Naive thymus-derived CD4-positive, alpha-beta T cell (primary cell): ENCODE data around the gene RORC. TPM values are rescaled to one million over a fixed set of nuclear protein-coding genes. Genes with fewer than 3 reads are reported as not detected.
"Not testable (repeated sequence)": the region's sequence is repeated elsewhere in the genome, so short reads cannot be mapped to it uniquely, and the experiment has no call there.

Experiments used
- ATAC-seq: fragments of 150-1000 bp; cut with Tn5 transposase; 2 replicates; pipeline ENCODE4 v1.10.0; 2021; ENCODE audit warnings: mild to moderate bottlenecking, moderate library complexity
- CTCF ChIA-PET: fragments of 350-600 bp; sonication (Branson Sonifier 250); formaldehyde crosslinking; loops from one replicate; lab custom pipeline; 2021; ENCODE audit warnings: antibody characterized with exemption; lab: Charles Lee
- POLR2A ChIA-PET: fragments of 350-600 bp; sonication (Branson Sonifier 250); formaldehyde crosslinking; loops from one replicate; lab custom pipeline; 2021; ENCODE audit warnings: antibody characterized with exemption, inconsistent platforms; lab: Charles Lee
- DNase-seq, 9 donors: peaks; one replicate each; pipeline versions ENCODE4 v3.0.0 to v3.0.0-alpha.2; 2020 to 2022; ENCODE audit warnings: mixed read lengths in 1 of 9
- H3K27ac ChIP-seq: one replicate; pipeline ENCODE4 v1.7.0; 2013; ENCODE audit warnings: mild to moderate bottlenecking, low read depth, low read length, moderate library complexity
- H3K27me3 ChIP-seq, 2 donors: one replicate each; pipeline ENCODE4 v1.7.0; 2013; ENCODE audit warnings: low read length in 2 of 2, mild to moderate bottlenecking in 2 of 2, moderate library complexity in 2 of 2; ENCODE audit not compliant: control insufficient read depth in 2 of 2, insufficient read depth in 2 of 2
- H3K36me3 ChIP-seq, 3 experiments: 1 replicate in 2 of 3; 2 replicates in 1 of 3; pipeline ENCODE4 v1.7.0; 2013; ENCODE audit warnings: low read length in 3 of 3, mild to moderate bottlenecking in 3 of 3, moderate library complexity in 1 of 3; ENCODE audit not compliant: insufficient read depth in 3 of 3, control insufficient read depth in 2 of 3
- H3K4me1 ChIP-seq, 2 donors: one replicate each; pipeline ENCODE4 v1.7.0; 2013; ENCODE audit warnings: low read length in 2 of 2, mild to moderate bottlenecking in 2 of 2, moderate library complexity in 1 of 2; ENCODE audit not compliant: control insufficient read depth in 2 of 2, insufficient read depth in 2 of 2
- H3K4me3 ChIP-seq: 2 replicates; pipeline ENCODE4 v1.7.0; 2013; ENCODE audit warnings: mild to moderate bottlenecking, low read length
- H3K9me3 ChIP-seq, 3 experiments: 1 replicate in 2 of 3; 2 replicates in 1 of 3; pipeline ENCODE4 v1.7.0; 2013; ENCODE audit warnings: low read length in 3 of 3; ENCODE audit not compliant: control insufficient read depth in 2 of 3
- H3K27ac Mint-ChIP-seq, 9 donors: one replicate each; pipeline ENCODE4 v1.8.0; 2020 to 2022; ENCODE audit warnings: mixed read lengths in 9 of 9, mild to moderate bottlenecking in 8 of 9, moderate library complexity in 5 of 9, inconsistent platforms in 2 of 9
- H3K27me3 Mint-ChIP-seq, 5 donors: one replicate each; pipeline ENCODE4 v1.8.0; 2021 to 2022; ENCODE audit warnings: mixed read lengths in 5 of 5, mild to moderate bottlenecking in 1 of 5
- H3K36me3 Mint-ChIP-seq, 5 donors: one replicate each; pipeline ENCODE4 v1.8.0; 2020 to 2022; ENCODE audit warnings: mixed read lengths in 5 of 5, mild to moderate bottlenecking in 3 of 5, inconsistent platforms in 1 of 5
- H3K4me1 Mint-ChIP-seq, 7 donors: one replicate each; pipeline ENCODE4 v1.8.0; 2020 to 2022; ENCODE audit warnings: mixed read lengths in 7 of 7, mild to moderate bottlenecking in 3 of 7, inconsistent platforms in 1 of 7
- H3K4me3 Mint-ChIP-seq, 10 donors: one replicate each; pipeline ENCODE4 v1.8.0; 2020 to 2022; ENCODE audit warnings: mild to moderate bottlenecking in 10 of 10, mixed read lengths in 10 of 10, moderate library complexity in 6 of 10, inconsistent platforms in 2 of 10
- H3K9me3 Mint-ChIP-seq, 11 donors: one replicate each; pipeline ENCODE4 v1.8.0; 2020 to 2022; ENCODE audit warnings: mixed read lengths in 11 of 11, mild to moderate bottlenecking in 4 of 11, inconsistent platforms in 1 of 11, moderate library complexity in 1 of 11
- intact Hi-C, 2 donors: fragments of 100-400 bp; cut with micrococcal nuclease; formaldehyde crosslinking; loops; one replicate each; pipeline ENCODE4 v1.15.1; 2023
- polyA plus RNA-seq, 2 donors: library from polyadenylated mRNA; unstranded; fragments of 300-500 nt; fragmentation: Illumina TruSeq; gene quantifications; one replicate each; pipeline ENCODE4 v1.2.3, GENCODE V29; 2021
- total RNA-seq, 6 experiments: library from RNA in 5 of 6; stranded (reverse) in 5 of 6; gene quantifications; 1 replicate in 5 of 6; 2 replicates in 1 of 6; pipeline ENCODE4 v1.2.3 and lab custom pipeline; 2021 to 2026

The RORC gene
- total and polyA plus RNA-seq, 7 experiments from 2014 or later, result 0.16 to 2.5 (median 0.29) TPM; not detected in 1

DNA sequence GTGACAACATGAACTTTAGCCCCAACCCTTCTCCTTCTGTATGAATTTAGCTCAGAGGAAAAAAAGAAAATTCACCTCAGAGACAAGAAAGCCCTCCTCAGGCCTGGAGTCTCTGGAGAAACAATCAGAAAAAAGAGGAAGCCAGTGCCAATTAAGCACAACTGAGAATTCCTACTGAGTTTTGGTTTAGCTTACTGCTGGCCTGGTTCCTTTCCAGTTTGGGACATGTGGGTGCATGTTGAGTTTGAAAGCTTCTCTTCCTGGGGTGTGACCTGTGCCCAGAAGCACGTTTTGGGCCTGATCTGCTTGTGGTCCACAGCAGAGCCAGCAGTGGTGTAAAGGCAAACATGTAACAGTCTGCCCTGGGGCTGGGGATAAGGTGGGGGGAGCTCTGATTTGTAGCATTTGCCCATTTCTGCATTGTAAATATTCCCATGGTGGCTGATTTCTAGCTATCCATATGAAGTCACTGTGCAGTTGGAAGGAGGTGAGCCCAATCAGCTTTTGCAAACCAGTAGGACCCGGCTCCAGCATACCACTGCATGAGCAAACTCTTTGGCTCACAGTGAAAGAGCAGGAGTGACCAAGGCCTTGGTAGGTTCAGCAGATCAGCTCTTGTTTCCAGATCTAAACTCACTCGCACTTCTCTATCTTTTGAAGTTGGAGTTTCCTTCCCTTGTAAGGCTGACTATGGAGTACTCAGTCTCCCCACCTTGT lies 26.6 kb upstream of the RORC start:
- Mint-ChIP-seq H3K27ac (no peak overlapping the region), H3K36me3 (peaks cover 0 to 1% (median 0%) of the 10 kb centered on the region in 5 donors), H3K9me3 (no peaks in the 10 kb centered on the region), H3K4me1 (peaks cover 0 to 6% (median 0%) of the 10 kb centered on the region in 7 donors), H3K4me3 (no peak overlapping the region), H3K27me3 (peaks cover 0 to 5% (median 0%) of the 10 kb centered on the region in 5 donors)
- Histone ChIP-seq H3K9me3 (no peaks in the 10 kb centered on the region), H3K4me3 (no peak overlapping the region), H3K36me3 (no peaks in the 10 kb centered on the region), H3K27ac (no peak overlapping the region), H3K4me1 (no peaks in the 10 kb centered on the region), H3K27me3 (no peaks in the 10 kb centered on the region)
- CTCF ChIA-PET, result no interaction called here
- no peak for ATAC-seq
- intact Hi-C loops, result no loop called here
- DNase-seq, result no peak
- POLR2A ChIA-PET, result interaction anchor here (0.6 kb wide), 1 partner anchor 368 kb away, joined by 6 read pairs; no protein-coding TSS in a partner anchor

GRCh38 chr1:151855933-151856332 lies 24.3 kb upstream of the RORC start:
- no peak overlapping the region for H3K27ac Mint-ChIP-seq
- no peaks in the 10 kb centered on the region for H3K9me3 Mint-ChIP-seq
- H3K4me1 Mint-ChIP-seq, result peaks cover 0 to 9% (median 0%) of the 10 kb centered on the region in 7 donors
- no peak overlapping the region for H3K4me3 Mint-ChIP-seq
- H3K36me3 Mint-ChIP-seq, result peaks cover 0 to 1% (median 0%) of the 10 kb centered on the region in 5 donors
- ChIA-PET CTCF (no interaction called here), POLR2A (no interaction called here)
- Histone ChIP-seq H3K4me1 (no peaks in the 10 kb centered on the region), H3K9me3 (no peaks in the 10 kb centered on the region), H3K36me3 (no peaks in the 10 kb centered on the region), H3K27ac (no peak overlapping the region), H3K4me3 (no peak overlapping the region), H3K27me3 (no peaks in the 10 kb centered on the region)
- ATAC-seq, result no peak
- intact Hi-C loops, result no loop called here
- no peak for DNase-seq
- peaks cover 0 to 5% (median 0%) of the 10 kb centered on the region in 5 donors for H3K27me3 Mint-ChIP-seq

- POLR2A ChIA-PET, H3K4me3 ChIP-seq, H3K36me3 Mint-ChIP-seq, H3K9me3 ChIP-seq, H3K27ac Mint-ChIP-seq, H3K27me3 Mint-ChIP-seq, H3K27ac ChIP-seq, CTCF ChIA-PET, H3K4me3 Mint-ChIP-seq, H3K9me3 Mint-ChIP-seq, H3K4me1 ChIP-seq, H3K36me3 ChIP-seq, ATAC-seq, intact Hi-C loops, H3K27me3 ChIP-seq: not testable (repeated sequence)
- DNase-seq, result peak in 1 of 9 donors; percentile 7
- H3K4me1 Mint-ChIP-seq, result peaks cover 0 to 11% (median 0%) of the 10 kb centered on the region in 7 donors
Measured at GRCh38 chr1:151855516-151855915, 23.9 kb upstream of the RORC start.

DNA sequence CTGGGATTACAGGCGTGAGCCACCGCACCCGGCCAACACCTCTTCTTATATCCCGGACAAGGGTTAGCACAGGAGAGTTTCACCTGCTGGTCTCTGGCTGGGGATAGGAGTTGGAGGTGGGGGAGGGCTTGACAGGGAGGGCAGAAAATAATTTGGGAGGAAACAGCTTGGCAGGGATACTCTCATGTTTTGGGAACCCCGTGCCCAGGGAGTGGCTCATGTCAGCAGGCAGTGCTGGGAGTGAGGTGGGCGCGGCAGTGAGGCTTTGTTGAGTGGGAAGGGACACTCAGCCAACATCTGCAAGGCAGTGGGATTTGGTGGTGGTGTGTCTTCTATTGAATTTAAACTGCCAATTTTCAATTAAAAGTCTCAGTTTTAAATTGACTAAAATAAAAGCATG lies 23.1 kb upstream of the RORC start:
- H3K36me3 Mint-ChIP-seq, result peaks cover 0 to 1% (median 0%) of the 10 kb centered on the region in 5 donors
- no peak overlapping the region for H3K27ac Mint-ChIP-seq

GRCh38 chr1:151853411-151853943 lies 21.9 kb upstream of the RORC start, which contains the start of gene THEM5:
Gene THEM5 (minus strand): TSS chr1:151853712. CDS start chr1:151853565, 147 bp downstream.
- POLR2A ChIA-PET, result no interaction called here
- no peak within 1 kb of the TSS for H3K27ac Mint-ChIP-seq
- H3K4me3 Mint-ChIP-seq, result no peak within 1 kb of the TSS

More for the DNA sequence above, 23.1 kb upstream of the RORC start:
- Histone ChIP-seq H3K9me3 (no peaks in the 10 kb centered on the region), H3K4me3 (no peak overlapping the region), H3K4me1 (no peaks in the 10 kb centered on the region), H3K27ac (no peak overlapping the region), H3K36me3 (no peaks in the 10 kb centered on the region), H3K27me3 (no peaks in the 10 kb centered on the region)
- ATAC-seq (no peak), DNase-seq (no peak)
- Mint-ChIP-seq H3K4me1 (peaks cover 0 to 11% (median 0%) of the 10 kb centered on the region in 7 donors), H3K27me3 (peaks cover 0 to 7% (median 0%) of the 10 kb centered on the region in 5 donors), H3K9me3 (no peaks in the 10 kb centered on the region), H3K4me3 (no peak overlapping the region)
- ChIA-PET POLR2A (no interaction called here), CTCF (no interaction called here)
- intact Hi-C loops, result no loop called here

DNA sequence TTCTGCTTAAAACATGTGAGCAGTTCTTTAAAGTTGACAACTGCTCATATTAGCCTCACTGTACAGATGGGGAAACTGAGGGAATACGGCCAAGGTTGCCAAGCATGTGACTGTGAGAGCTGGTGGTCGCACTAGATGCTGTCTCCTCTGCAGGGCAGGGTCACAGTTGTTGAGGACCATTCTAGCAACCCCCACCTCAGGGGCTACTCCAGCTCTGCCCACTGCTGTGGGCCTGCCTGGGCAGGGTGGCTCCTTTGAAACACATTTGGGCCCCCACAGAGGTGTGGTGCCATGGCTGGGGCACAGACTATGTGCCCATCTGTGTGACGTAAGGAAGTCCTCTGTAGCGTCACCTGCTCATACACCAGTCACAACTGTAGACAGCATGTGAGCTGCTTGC lies 21.1 kb upstream of the RORC start:
- no peak for DNase-seq
- Mint-ChIP-seq H3K27ac (no peak overlapping the region), H3K36me3 (peaks cover 0 to 1% (median 0%) of the 10 kb centered on the region in 5 donors), H3K9me3 (no peaks in the 10 kb centered on the region), H3K4me3 (no peak overlapping the region), H3K27me3 (peaks cover 0 to 7% (median 0%) of the 10 kb centered on the region in 5 donors), H3K4me1 (peaks cover 0 to 11% (median 0%) of the 10 kb centered on the region in 7 donors)
- Histone ChIP-seq H3K36me3 (no peaks in the 10 kb centered on the region), H3K27ac (no peak overlapping the region), H3K9me3 (no peaks in the 10 kb centered on the region), H3K4me1 (no peaks in the 10 kb centered on the region), H3K27me3 (no peaks in the 10 kb centered on the region), H3K4me3 (no peak overlapping the region)
- ChIA-PET CTCF (no interaction called here), POLR2A (no interaction called here)
- intact Hi-C loops, result no loop called here
- ATAC-seq, result no peak

More at GRCh38 chr1:151853411-151853943, 21.9 kb upstream of the RORC start, which contains the start of gene THEM5:
- H3K4me1 ChIP-seq, result no peaks in the 10 kb centered on the region
- no peak for ATAC-seq
- CTCF ChIA-PET, result no interaction called here
- no peak within 1 kb of the TSS for H3K27ac ChIP-seq
- no peaks in the 10 kb centered on the region for H3K36me3 ChIP-seq
- no peak for DNase-seq
- Mint-ChIP-seq H3K27me3 (peaks cover 0 to 7% (median 0%) of the 10 kb centered on the region in 5 donors), H3K4me1 (peaks cover 0 to 11% (median 0%) of the 10 kb centered on the region in 7 donors), H3K9me3 (no peaks in the 10 kb centered on the region), H3K36me3 (peaks cover 0 to 1% (median 0%) of the 10 kb centered on the region in 5 donors)
- H3K4me3 ChIP-seq, result no peak within 1 kb of the TSS
- intact Hi-C loops, result no loop called here
- no peaks in the 10 kb centered on the region for H3K27me3 ChIP-seq
- no peaks in the 10 kb centered on the region for H3K9me3 ChIP-seq
